NCI-H1694 treated with DMSO at 0.1 percent for 48 hours (cell line): ENCODE data around the gene PARVA.
A peak's percentile ranks its signal among the peaks of the same experiment; 100 is the strongest.

ENCODE experiments used
- DNase-seq: peaks from one replicate; lab custom pipeline; 2025; lab: John Stamatoyannopoulos, UW

The PARVA gene

GRCh38 chr11:12403997-12404350 lies 26.6 kb downstream of the PARVA start:
- DNase-seq: no peak

- DNase-seq: no peak
Observed at GRCh38 chr11:12404436-12404835, 27.1 kb downstream of the PARVA start.

GRCh38 chr11:12408156-12408770 lies 30.9 kb downstream of the PARVA start:
- no peak for DNase-seq

- no peak for DNase-seq
Observed at GRCh38 chr11:12409621-12410005, 32.2 kb downstream of the PARVA start.

GRCh38 chr11:12410006-12410728 lies 32.8 kb downstream of the PARVA start:
- DNase-seq: peak; percentile 14

- no peak for DNase-seq
Observed at GRCh38 chr11:12411393-12411792, 34.0 kb downstream of the PARVA start.

- peak; percentile 42 for DNase-seq
Observed at GRCh38 chr11:12411806-12412727, 34.7 kb downstream of the PARVA start.

- DNase-seq: no peak
Observed at GRCh38 chr11:12413141-12414052, 36.0 kb downstream of the PARVA start.

GRCh38 chr11:12414611-12415010 lies 37.2 kb downstream of the PARVA start:
- DNase-seq: no peak

GRCh38 chr11:12415342-12415966 lies 38.1 kb downstream of the PARVA start:
- no peak for DNase-seq

- no peak for DNase-seq
Observed at GRCh38 chr11:12416552-12416951, 39.2 kb downstream of the PARVA start.

- DNase-seq: no peak
Observed at GRCh38 chr11:12417691-12418611, 40.6 kb downstream of the PARVA start.

GRCh38 chr11:12420040-12420439 lies 42.7 kb downstream of the PARVA start:
- DNase-seq: no peak

- DNase-seq: no peak
Observed at GRCh38 chr11:12420706-12421105, 43.3 kb downstream of the PARVA start.

- DNase-seq: no peak
Observed at GRCh38 chr11:12421386-12421785, 44.0 kb downstream of the PARVA start.

- DNase-seq: no peak
Observed at GRCh38 chr11:12426176-12426575, 48.8 kb downstream of the PARVA start.

GRCh38 chr11:12429155-12429554 lies 51.8 kb downstream of the PARVA start:
- DNase-seq: no peak

GRCh38 chr11:12430351-12430750 lies 53.0 kb downstream of the PARVA start:
- no peak for DNase-seq

GRCh38 chr11:12430954-12431595 lies 53.7 kb downstream of the PARVA start:
- DNase-seq: no peak

- DNase-seq: no peak
Observed at GRCh38 chr11:12432507-12432906, 55.1 kb downstream of the PARVA start.
